OCI-LY7 (cell line): ENCODE results near the gene ANGPT4.

Source experiments
- CTCF ChIP-seq: fragments of 200-600 bp; sonication (generic); conservative IDR thresholded peaks from 2 replicates; pipeline ENCODE4 v1.5.1; 2014; ENCODE audit warnings: mild to moderate bottlenecking, antibody characterized with exemption, low read length, moderate library complexity, mixed read lengths
- EZH2phosphoT487 ChIP-seq: fragments of 200-600 bp; sonication (generic); IDR thresholded peaks from 2 replicates; pipeline ENCODE4 v1.6.1; 2018; ENCODE audit warnings: low read depth, borderline replicate concordance, mild to moderate bottlenecking, mixed run types, antibody characterized with exemption, low read length, moderate library complexity, mixed read lengths

GRCh38 chr20:839015-839414 lies 77.1 kb downstream of the ANGPT4 start:
- TF ChIP-seq EZH2phosphoT487 (no peak), CTCF (no peak)
